OCI-LY7 (cell line): ENCODE results near the gene MS4A6E. TPM values are rescaled to one million over a fixed set of nuclear protein-coding genes. Genes with fewer than 3 reads are reported as not detected.
A peak's percentile ranks its signal among the peaks of the same experiment; 100 is the strongest.

Experiments
- BruUV-seq: library from RNA; stranded (reverse); fragments of 400-500 nt; replicated peaks from 2 replicates; lab custom pipeline; 2021; lab: Mats Ljungman, UMichigan
- CTCF ChIA-PET: fragments of 300-600 bp; sonication (Branson Sonifier 250); formaldehyde crosslinking; loops from one replicate; lab custom pipeline; 2022; ENCODE audit warnings: antibody characterized with exemption; ENCODE audit not compliant: unreplicated experiment; lab: Charles Lee
- POLR2A ChIA-PET: fragments of 300-600 bp; sonication (Branson Sonifier 250); formaldehyde crosslinking; loops from one replicate; lab custom pipeline; 2022; ENCODE audit warnings: antibody characterized with exemption; lab: Charles Lee
- DNase-seq: peaks from one replicate; pipeline ENCODE4 v3.0.0-alpha.2; 2015; ENCODE audit warnings: low spot score
- H2AFZ ChIP-seq: fragments of 200-600 bp; sonication (generic), shearing (Covaris generic); 2 replicates; pipeline ENCODE4 v1.6.1; 2014; ENCODE audit warnings: mild to moderate bottlenecking, antibody characterized with exemption, low read length, moderate library complexity
- H3K27ac ChIP-seq: fragments of 200-600 bp; sonication (generic); 2 replicates; pipeline ENCODE4 v1.5.1; 2014; ENCODE audit warnings: mixed run types, low read depth, mild to moderate bottlenecking, moderate library complexity, low read length, inconsistent platforms; ENCODE audit not compliant: poor library complexity, severe bottlenecking
- H3K36me3 ChIP-seq: fragments of 200-600 bp; sonication (generic); 2 replicates; pipeline ENCODE4 v1.6.1; 2014; ENCODE audit warnings: mild to moderate bottlenecking, antibody characterized with exemption, low read length, moderate library complexity, mixed read lengths; ENCODE audit not compliant: insufficient read depth
- H3K4me1 ChIP-seq: fragments of 200-600 bp; sonication (generic); 2 replicates; pipeline ENCODE4 v1.5.1; 2014; ENCODE audit warnings: mild to moderate bottlenecking, low read length; ENCODE audit not compliant: insufficient read depth, poor library complexity, severe bottlenecking
- H3K4me2 ChIP-seq: fragments of 200-600 bp; sonication (generic); 2 replicates; pipeline ENCODE4 v1.6.1; 2014; ENCODE audit warnings: mild to moderate bottlenecking, low read length
- H3K4me3 ChIP-seq: fragments of 200-600 bp; sonication (generic); 2 replicates; pipeline ENCODE4 v1.5.1; 2014; ENCODE audit warnings: mild to moderate bottlenecking, low read depth, low read length; ENCODE audit not compliant: poor library complexity, severe bottlenecking
- H3K79me2 ChIP-seq: fragments of 200-600 bp; sonication (generic); 2 replicates; pipeline ENCODE4 v1.6.1; 2016; ENCODE audit warnings: low read depth, mild to moderate bottlenecking, low read length, moderate library complexity, mixed read lengths; ENCODE audit not compliant: insufficient read depth
- H3K9me2 ChIP-seq: fragments of 200-600 bp; sonication (generic); 2 replicates; pipeline ENCODE4 v1.6.1; 2016; ENCODE audit warnings: mild to moderate bottlenecking, low read length, mixed read lengths; ENCODE audit not compliant: insufficient read depth
- H3K9me3 ChIP-seq: fragments of 200-600 bp; sonication (generic); 2 replicates; pipeline ENCODE4 v1.6.1; 2014; ENCODE audit warnings: mild to moderate bottlenecking, mixed run types, low read length, mixed read lengths
- H4K20me1 ChIP-seq: fragments of 200-600 bp; sonication (generic); 2 replicates; pipeline ENCODE4 v1.6.1; 2014; ENCODE audit warnings: mild to moderate bottlenecking, antibody characterized with exemption, low read length, moderate library complexity, mixed read lengths; ENCODE audit not compliant: insufficient read depth
- EZH2phosphoT487 ChIP-seq: fragments of 200-600 bp; sonication (generic); IDR thresholded peaks from 2 replicates; pipeline ENCODE4 v1.6.1; 2018; ENCODE audit warnings: low read depth, borderline replicate concordance, mild to moderate bottlenecking, mixed run types, antibody characterized with exemption, low read length, moderate library complexity, mixed read lengths
- intact Hi-C: fragments of 100-400 bp; cut with micrococcal nuclease; formaldehyde crosslinking; loops from one replicate; pipeline ENCODE4 v1.10.0; 2022; ENCODE audit not compliant: unreplicated experiment
- total RNA-seq, 2 experiments: library from RNA; depleted of rRNA in 1 of 2; stranded (reverse); fragments of >200 nt in 1 of 2; shearing (Covaris generic) in 1 of 2; gene quantifications; 2 replicates each; pipeline ENCODE4 v1.2.3, GENCODE V29; 2014 to 2022
- TF ChIP-seq, protein P1 (sequence below): fragments of 200-600 bp; sonication (generic); conservative IDR thresholded peaks from 2 replicates; pipeline ENCODE4 v1.5.1; 2014; ENCODE audit warnings: mild to moderate bottlenecking, antibody characterized with exemption, low read length, moderate library complexity, mixed read lengths

Gene MS4A6E
- total RNA-seq, 2 experiments from 2014 or later, result not detected

DNA sequence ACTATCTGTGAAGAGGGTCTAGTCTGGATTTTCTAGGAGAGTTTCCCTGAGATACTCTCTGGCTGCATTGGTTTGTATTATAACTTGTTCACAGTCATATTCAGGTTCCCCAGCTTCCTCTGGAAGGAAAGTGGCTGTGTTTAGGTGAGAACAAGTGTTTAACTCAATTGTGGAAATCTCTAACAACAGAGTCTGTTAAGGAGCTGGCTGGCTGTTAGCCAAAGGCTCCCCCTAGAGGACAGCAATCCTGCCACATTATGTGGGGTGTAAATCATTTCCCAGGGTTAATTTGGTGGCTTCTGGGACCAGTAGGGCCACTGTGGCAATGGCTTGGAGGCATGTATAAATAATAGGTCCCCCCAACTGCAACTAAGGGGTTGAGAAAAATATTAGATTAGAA, 18.4 kb downstream of the MS4A6E start:
- no peak overlapping the region for H2AFZ ChIP-seq
- no peaks in the 10 kb centered on the region for H3K79me2 ChIP-seq
- TF ChIP-seq, protein P1, sequence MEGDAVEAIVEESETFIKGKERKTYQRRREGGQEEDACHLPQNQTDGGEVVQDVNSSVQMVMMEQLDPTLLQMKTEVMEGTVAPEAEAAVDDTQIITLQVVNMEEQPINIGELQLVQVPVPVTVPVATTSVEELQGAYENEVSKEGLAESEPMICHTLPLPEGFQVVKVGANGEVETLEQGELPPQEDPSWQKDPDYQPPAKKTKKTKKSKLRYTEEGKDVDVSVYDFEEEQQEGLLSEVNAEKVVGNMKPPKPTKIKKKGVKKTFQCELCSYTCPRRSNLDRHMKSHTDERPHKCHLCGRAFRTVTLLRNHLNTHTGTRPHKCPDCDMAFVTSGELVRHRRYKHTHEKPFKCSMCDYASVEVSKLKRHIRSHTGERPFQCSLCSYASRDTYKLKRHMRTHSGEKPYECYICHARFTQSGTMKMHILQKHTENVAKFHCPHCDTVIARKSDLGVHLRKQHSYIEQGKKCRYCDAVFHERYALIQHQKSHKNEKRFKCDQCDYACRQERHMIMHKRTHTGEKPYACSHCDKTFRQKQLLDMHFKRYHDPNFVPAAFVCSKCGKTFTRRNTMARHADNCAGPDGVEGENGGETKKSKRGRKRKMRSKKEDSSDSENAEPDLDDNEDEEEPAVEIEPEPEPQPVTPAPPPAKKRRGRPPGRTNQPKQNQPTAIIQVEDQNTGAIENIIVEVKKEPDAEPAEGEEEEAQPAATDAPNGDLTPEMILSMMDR, result peak; percentile 89
- TF ChIP-seq EZH2phosphoT487, result no peak
- peak; percentile 59 for DNase-seq
- no TSS peak for BruUV-seq
- no peak overlapping the region for H3K27ac ChIP-seq
- no peaks in the 10 kb centered on the region for H3K36me3 ChIP-seq
- no peaks in the 10 kb centered on the region for H3K9me2 ChIP-seq
- no peak overlapping the region for H3K4me3 ChIP-seq
- POLR2A ChIA-PET, result interaction anchor here (1.0 to 1.6 kb wide), 2 partner anchors 138 to 279 kb away, joined by 4 read pairs; no protein-coding TSS in a partner anchor
- no peak overlapping the region for H3K4me2 ChIP-seq
- CTCF ChIA-PET, result interaction anchor here (1.0 to 1.5 kb wide), 2 partner anchors 11 to 141 kb away, joined by 3 read pairs; no protein-coding TSS in a partner anchor
- intact Hi-C loops, result loop anchor here (10.0 kb wide), 1 partner anchor 409 kb away; the partner anchor contains the start of gene MS4A15
- peaks cover 8% of the 10 kb centered on the region for H3K4me1 ChIP-seq
- H3K9me3 ChIP-seq, result no peaks in the 10 kb centered on the region
- no peaks in the 10 kb centered on the region for H4K20me1 ChIP-seq

GRCh38 chr11:60347084-60347797, 20.2 kb downstream of the MS4A6E start:
- no peaks in the 10 kb centered on the region for H4K20me1 ChIP-seq
- CTCF ChIA-PET, result no interaction called here
- no TSS peak for BruUV-seq

More at GRCh38 chr11:60347084-60347797, 20.2 kb downstream of the MS4A6E start:
- H3K27ac ChIP-seq, result no peak overlapping the region
- H3K4me3 ChIP-seq, result no peak overlapping the region
- H3K79me2 ChIP-seq, result no peaks in the 10 kb centered on the region
- TF ChIP-seq, protein P1, result no peak
- no peak for TF ChIP-seq EZH2phosphoT487
- no peaks in the 10 kb centered on the region for H3K36me3 ChIP-seq
- peak; percentile 23 for DNase-seq
- no peaks in the 10 kb centered on the region for H3K9me2 ChIP-seq
- H3K4me1 ChIP-seq, result peaks cover 8% of the 10 kb centered on the region
- H3K9me3 ChIP-seq, result no peaks in the 10 kb centered on the region
- H3K4me2 ChIP-seq, result no peak overlapping the region
- POLR2A ChIA-PET, result interaction anchor here (0.5 kb wide), 1 partner anchor 169 kb away, joined by 3 read pairs; no protein-coding TSS in a partner anchor
- intact Hi-C loops, result loop anchor here (10.0 kb wide), 1 partner anchor 408 kb away; the partner anchor contains the start of gene MS4A15
- no peak overlapping the region for H2AFZ ChIP-seq
